IPS DF 4.7 (cell line): ENCODE measurements around the gene SCAPER.
"Not testable (repeated sequence)": the region's sequence is repeated elsewhere in the genome, so short reads cannot be mapped to it uniquely, and the experiment has no call there.

Experiments
- DNase-seq: peaks from one replicate; pipeline ENCODE4 v3.0.0-alpha.2; 2013; ENCODE audit warnings: low spot score; ENCODE audit errors: extremely low read depth

The SCAPER gene

DNA sequence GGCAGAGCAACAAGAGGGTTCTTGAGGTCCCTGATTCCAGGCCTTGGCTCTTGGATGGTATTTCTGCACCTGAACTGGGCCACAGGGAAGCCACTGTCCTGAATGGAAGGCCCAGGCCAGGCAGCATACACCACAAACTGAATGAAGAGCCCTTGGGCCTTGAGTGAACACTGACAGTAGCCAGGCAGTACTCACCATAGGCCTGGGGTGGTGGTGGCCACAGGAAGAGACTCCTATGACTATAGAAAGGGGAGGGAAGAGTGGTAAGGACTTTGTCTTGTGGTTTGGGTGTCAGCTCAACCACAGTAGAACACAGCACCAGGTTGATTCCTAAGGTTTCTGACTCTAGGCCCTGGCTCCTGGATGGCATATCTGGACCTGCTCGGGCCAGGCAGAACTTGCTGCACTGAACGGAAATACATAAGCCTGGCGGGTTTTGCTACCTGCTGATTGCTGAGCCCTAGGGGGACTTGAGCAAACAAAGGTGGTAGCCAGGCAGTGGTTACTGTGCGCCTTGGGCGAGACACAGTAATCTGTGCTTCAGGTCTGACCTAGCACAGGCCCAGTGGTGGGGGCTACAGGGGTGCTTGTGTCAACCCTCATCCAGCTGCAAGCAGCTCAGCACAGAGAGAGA lies 327.1 kb downstream of the SCAPER start:
- no peak for DNase-seq

DNA sequence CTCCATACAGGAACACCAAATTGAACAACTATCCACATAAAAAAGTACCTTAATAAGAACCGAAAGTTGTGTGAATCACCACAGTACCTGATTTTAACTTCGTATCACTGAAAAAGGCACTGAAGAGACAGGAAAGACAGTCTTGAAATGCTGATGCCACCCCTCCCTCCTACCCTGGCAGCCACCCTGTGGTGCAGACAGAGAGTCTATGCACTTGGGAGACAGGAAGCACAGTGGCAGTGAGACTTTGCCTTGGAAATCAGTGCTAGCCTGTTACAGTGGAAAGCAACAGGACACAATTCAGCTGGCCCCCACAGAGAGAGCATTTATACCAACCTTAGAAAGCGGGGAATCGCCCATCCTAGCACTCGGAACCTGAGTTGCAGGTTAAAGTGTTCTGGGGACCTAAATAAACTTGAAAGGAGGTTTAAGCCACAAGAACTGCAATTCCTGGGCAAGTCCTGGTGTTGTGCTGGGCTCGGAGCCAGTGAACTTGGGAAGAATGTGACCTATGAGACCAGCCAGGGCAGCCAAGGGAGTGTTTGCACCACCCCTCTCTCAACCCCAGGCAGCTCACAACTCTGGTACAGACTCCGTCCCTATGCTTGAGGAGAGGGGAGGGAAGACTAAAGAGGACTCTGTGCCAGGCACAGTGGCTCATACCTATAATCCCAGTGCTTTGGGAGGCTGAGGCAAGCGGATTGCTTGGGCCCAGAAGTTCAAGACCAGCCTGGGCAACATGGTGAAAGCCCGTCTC lies 328.4 kb downstream of the SCAPER start:
- no peak for DNase-seq

DNA sequence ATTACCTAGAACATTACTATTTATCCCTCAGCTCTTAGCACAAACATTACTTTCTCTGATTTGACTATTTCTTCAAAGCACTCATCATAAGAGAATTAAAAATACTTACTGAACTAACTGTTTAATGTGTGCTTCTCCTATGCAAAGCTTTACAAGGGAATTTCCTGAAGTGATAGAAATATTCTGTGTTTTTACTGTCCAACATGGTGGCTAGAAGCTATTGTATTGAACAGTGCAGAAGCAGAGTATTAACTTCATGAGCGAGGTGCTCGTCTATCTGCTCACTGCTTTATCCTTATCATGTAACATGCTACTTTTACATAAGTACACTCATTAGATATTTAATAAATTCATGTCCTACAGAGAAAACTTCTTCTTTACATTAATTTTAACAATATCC lies 329.5 kb downstream of the SCAPER start:
- DNase-seq = no peak

DNA sequence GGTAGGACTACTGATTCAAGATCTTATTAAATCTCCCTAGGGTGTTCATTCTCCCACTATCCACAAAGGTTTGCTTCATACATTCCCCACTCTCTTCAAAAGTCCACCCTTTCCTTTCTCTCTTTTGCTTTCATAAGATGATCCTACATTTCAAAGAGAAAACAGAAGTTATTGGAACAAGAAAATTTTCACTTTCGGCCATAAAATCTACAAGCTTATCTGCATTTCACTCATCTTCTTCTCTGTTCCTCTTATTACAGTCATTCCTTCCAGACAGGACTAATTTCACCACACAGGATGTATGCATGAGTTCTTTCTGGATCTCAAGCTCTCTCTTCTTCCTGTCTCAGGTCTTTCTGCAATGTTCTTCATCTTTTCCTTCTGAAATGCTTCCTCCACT lies 329.9 kb downstream of the SCAPER start:
- no peak for DNase-seq

DNA sequence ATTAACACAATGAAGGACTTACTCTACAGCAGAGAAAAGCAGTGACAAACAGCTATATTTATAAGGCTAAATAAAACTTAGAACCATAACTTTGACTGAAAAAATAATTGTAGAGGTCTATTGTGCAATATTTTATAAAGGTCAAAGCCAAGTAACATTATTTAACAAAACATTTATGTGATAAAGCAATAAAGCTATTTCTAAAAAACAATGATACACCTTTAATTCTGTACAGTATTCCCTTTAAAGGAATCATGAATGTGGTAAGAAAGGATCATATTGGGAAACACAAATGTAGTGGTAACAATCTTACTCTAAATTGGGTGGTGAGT lies 332.2 kb downstream of the SCAPER start:
- DNase-seq = no peak

DNA sequence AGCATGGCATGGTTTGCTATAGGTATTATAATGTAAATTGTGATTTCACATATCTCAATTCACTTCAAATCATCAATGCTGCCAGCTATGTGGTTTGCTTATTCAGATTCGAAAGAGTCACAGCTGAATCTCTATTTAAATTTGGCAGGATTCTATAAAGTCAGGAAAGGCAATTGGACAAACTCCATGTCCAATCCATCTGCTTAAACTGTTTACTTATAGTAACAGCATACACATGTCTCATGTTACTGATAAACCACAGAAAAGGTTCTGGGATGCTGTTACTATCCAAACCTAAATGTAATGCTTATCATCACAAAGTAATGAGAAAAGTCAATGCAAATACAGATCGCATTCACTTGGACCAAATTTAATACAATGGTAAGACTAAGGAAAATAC lies 338.9 kb downstream of the SCAPER start:
- DNase-seq = no peak

DNA sequence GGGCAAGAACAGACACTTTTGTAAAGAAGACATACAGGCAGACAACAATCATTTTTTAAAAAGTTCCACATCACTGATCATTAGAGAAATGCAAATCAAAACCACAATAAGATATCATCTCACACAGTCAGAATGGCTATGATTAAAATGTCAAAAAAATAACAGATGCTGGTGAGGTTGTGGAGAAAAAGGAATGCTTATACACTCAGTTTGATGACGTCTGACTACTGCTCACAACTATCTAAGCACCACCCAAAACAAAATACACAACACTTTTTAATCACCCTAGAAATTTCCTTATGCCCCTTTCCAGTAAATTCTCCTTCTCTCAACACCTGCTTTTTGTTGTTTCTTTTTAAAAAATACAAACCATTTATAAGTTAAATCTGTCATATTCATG lies 339.8 kb downstream of the SCAPER start:
- no peak for DNase-seq

DNA sequence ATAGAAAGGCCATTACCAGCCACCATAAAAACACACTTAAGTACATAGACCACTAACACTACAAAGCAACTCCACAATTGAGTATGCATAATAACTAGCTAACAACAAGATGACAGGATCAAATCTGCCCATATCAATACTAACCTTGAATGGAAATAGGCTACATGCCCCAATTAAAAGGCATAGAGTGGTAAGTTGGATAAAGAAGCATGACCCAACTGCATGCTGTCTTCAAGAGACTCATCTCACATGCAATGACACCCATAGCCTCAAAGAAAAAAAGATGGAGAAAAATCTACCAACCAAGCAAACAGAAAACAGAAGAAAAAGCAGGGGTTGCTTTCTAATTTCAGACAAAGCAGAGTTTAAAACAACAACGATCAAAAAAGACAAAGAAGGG lies 349.9 kb downstream of the SCAPER start:
- no peak for DNase-seq

DNA sequence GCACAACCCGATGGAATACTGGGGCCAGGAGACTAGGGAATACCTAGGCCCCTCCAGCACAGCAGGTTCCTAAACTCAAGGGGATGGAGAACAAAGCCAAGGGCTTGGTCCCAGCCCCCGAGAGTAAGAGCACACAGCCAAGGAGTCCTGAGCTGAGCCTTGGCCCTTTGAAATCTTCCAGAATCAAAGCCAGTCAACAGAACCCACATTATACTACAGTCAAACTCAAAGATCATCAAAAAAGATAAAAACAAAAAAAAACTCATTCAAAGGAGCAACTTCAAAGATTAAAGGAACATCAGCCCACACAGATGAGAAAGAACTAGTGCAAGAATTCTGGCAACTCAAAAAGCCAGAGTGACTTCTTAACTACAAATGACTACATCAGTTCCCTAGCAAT lies 351.6 kb downstream of the SCAPER start:
- no peak for DNase-seq

DNA sequence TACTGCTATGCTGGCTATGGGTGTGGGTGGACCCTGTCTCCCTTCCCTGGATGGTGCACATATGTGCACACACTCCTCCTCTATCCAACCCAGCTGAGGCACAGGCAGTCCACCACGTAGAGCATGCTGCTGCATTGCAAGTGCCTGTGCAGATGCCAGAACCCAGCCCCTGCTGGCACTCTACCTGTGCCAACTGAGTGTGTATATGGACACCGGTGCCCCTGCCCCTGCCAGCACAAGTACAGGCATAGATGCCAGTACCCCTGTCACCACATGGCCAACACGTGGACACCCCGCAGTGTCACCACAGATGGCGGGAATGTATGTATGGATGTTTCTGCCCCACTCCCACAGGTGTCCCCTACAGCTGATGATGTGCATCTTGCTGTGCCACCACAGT lies 352.0 kb downstream of the SCAPER start:
- DNase-seq = no peak

DNA sequence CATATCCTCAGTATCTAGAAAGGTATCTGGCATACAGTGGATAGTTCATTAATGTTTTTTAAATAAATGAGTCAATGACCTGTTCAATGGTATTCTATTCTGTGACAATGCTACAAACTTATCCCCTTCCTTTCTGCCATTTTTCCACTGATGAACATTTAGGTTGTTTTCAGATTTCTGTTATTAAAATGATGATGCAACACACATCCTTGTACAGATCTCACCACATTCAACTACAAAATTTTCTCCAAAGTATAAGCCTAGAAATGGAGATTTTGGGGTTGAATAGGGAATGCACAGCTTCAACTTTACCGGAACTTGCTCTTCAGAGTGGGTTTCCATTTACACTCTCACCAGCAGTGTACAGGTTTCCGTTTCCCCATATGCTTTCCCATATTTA lies 358.3 kb downstream of the SCAPER start:
- no peak for DNase-seq

DNA sequence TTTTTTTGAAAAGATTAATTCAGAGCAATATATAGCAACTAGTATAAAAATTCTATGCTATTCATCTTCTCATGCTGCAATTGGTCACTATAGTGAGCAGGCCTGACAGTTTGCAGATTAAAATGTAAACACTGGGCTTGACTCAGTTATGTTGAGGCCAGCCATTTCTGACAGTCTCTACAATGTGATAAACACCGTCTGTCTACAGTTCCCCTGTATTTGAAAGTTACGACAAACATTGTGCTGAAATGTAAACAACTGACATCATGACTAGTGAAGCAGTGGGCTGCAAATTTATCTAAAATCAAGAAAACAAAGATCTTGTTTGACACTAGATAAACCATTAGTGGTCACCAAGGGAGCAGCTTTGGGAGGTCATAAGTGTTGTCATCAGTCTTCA lies 371.1 kb downstream of the SCAPER start:
- DNase-seq = no peak

DNA sequence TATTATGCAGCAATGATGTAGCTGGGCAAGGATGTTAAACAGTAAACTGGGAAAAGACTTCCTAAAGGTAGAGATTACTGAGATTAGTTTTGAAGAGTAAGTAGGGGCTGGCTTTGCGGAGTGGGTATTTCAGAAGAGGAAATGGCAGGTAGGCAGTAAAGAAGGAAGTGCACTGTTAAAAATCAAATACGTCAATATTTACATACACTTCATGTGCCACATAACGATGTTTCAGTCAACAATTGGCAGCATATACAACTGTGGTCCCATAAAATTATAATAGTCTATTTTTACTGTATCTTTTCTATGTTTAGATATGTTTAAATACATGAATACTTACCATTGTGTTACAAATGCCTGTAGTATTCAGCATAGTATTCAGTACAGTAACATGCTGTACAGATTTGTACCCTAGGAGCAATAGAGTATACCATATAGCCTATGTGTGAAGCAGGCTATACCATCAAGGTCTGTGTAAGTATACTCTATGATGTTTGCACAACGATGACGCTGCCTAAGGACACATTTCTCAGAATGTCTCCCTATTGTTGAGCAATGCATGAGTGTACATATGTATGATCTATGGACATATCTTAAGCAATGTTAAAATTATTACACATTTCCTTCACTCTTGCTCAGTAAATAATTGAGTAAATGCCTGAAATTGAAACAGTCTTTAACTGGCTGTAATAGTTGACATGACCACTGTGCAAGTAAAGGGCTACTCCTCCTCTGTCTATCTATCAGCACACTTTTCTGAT lies 371.9 kb downstream of the SCAPER start:
- DNase-seq = no peak

DNA sequence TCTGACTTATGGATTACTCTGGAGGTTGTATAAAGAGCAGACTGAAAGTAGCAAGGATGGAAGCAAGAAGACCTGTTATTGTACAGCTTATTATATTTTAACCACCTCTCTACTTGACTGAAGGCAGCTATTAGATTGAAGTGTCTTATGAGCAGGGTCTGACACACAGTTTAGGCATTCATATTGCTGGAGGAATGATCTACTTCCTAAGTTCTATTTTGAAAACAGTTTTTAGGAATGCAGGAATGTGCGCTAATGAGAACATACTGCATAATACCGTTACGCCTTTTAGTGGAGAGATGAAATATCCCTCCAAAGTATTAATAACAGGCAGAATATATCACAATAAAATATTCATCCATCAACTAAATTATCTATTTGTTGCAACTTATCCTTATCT lies 375.2 kb downstream of the SCAPER start:
- no peak for DNase-seq

DNA sequence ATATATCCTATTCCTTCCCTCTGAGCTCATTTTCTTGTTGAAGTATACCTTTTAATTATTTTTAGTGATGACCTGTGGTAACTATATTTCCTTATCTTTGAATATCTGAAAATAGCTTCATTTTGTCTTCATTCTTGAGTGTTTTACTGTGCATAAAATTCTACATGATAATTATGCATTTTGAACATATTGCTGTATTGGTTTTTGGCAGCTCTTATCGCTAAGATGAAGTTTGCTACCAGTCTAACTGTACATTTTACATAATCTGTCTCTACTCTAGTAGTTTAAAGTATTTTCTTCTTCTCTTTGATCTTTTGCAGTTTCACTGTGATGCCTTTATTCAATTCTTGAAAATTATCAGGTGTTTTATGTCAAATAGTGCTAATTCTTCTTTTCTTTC lies 379.0 kb downstream of the SCAPER start:
- DNase-seq = no peak

DNA sequence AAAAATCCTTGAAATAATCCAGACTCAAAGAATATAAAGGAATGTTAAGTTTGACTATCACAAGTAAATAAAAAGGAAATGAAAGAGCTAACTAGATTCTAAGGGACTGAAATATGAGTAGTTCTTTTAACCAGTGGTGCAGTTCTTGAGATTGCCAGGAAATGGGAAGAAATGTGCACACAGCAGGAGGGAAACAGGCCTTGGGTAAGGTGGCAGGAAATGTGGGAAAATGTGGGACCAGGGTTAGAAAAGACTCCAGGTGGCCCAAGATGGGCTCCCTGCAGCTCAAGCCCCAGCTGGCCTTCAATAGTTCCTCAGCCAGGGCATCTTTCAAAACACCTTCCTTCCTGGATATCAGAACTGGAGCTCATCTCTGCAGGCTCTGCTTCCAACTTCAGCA lies 387.2 kb downstream of the SCAPER start:
- no peak for DNase-seq

DNA sequence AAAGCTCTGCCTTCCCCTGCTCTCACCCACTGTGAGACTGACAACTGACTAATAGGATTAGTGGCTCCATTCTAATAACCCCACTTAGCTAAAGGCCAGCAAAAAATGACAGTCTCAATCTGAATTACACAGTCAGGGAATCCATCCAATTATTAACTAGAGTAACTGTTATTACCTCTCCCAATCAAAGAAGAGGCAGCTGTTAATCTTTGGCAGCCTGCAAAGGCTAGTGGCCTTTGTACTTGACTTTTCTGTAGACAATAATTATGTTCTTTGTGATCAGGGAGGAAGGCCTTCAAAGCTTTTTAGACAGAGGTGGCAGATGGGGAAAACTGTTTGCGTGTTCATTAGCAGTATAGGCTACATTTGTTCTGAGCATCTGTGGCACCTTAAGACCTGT lies 390.9 kb downstream of the SCAPER start:
- no peak for DNase-seq

DNA sequence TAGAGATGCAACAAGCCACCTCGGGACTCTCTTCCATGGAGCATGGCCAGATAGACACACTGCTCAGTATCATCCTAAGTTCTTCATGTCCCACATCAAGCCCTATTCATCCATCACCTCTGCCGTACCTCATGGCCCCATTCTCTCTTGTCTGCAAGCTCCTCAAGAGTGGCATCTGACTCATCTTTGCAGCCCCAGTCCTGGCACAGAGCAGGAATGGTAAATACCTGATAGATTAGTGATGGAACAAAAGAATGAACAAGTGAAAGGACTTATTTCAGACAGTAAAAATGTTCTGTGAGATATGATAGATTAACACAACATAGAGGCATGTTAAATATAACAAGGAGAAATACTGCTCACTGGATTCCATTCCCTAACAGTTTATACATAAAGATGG lies 392.2 kb downstream of the SCAPER start:
- DNase-seq = no peak

DNA sequence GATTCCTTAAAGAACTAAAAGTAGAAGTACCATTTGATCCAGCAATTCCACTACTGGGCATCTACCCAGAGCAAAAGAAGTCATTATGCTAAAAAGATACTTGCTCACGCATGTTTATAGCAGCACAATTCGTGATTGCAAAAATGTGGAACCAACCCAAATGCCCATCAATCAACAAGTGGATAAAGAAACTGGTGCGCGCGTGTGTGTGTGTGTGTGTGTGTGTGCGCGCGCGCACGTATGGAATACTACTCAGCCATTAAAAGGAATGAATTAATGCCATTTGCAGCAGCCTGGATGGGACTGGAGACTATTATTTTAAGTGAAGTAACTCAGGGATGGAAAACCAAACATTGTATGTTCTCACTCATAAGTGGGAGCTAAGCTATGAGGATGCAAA lies 394.5 kb downstream of the SCAPER start:
- DNase-seq = not testable (repeated sequence)

DNA sequence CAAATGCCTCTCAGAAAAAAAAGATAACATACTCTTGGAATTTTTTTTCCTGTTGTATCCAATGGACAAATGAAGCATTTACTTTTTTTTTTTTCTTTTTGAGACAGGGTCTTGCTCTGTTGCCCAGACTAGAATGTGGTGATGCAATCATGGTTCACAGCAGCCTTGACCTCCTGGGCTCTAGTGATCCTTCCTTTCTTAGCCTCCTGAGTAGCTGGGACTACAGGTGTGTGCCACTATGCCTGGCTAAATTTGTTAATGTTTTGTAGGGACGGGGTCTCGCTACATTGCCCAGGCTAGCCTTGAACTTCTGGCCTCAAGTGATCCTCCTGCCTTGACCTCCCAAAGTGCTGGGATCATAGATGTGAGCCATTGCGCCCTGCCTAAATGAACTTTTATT lies 401.3 kb downstream of the SCAPER start:
- DNase-seq = no peak

DNA sequence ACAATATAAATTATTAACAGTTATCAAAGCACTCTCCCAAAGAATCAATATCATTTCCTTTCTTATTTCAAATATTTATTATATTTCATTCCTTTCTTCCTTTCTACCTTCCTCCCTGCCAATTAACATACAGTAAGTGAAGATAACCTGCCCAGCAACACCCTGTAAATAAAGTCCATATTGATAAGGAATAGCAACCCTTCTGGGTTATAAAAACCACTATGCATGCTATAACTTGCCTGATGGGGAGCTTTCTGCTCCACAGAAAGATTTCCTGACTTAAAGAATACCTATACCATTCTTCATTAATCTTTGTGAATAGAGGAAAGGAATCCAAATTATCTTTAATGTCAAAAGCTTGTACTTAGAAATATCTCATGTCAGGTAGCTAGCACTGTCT lies 402.0 kb downstream of the SCAPER start:
- no peak for DNase-seq

DNA sequence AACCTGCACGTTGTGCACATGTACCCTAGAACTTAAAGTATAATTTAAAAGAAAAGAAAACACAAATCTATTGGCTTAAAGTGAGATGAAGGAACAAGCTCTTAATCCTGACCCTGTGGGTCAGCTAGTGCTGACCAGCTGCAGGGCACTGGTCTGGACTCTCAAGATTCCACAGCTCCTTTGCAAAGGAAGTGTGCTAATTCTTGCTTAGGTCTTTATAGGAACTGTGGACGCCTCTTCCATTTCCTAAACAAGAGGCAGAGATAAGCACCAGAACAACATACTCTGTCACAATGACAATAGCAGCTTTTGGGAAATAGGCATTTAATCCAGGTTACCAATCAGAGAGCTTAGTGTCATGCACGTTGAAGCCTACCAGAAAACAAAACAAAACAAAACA lies 402.5 kb downstream of the SCAPER start:
- no peak for DNase-seq

DNA sequence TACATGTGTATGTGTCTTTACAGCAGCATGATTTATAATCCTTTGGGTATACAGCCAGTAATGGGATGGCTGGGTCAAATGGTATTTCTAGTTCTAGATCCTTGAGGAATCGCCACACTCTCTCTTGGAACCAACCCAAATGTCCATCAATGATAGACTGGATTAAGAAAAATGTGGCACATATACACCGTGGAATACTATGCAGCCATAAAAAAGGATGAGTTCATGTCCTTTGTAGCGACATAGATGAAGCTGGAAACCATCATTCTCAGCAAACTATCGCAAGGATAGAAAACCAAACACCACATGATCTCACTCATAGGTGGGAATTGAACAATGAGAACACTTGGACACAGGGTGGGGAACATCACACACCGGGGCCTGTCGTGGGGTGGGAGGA lies 403.0 kb downstream of the SCAPER start:
- not testable (repeated sequence) for DNase-seq
